Right lobe of liver (tissue), 6 donors: ENCODE data around the gene TMEM79. TPM values are rescaled to one million over a fixed set of nuclear protein-coding genes. Genes with fewer than 3 reads are reported as not detected.
"Not testable (repeated sequence)": the region's sequence is repeated elsewhere in the genome, so short reads cannot be mapped to it uniquely, and the experiment has no call there.

Experiments used
- ATAC-seq, 4 donors: fragments of 200-7000 bp; cut with Tn5 transposase; one replicate each; pipeline ENCODE4 v1.9.1; 2020; ENCODE audit warnings: mild to moderate bottlenecking in 4 of 4, moderate library complexity in 4 of 4
- DNase-seq, 3 donors: peaks; one replicate each; pipeline ENCODE4 v3.0.0-alpha.2; 2020
- H3K27ac ChIP-seq, 3 donors: fragments of 200-600 bp; one replicate each; pipeline ENCODE4 v1.8.0; 2022
- H3K27me3 ChIP-seq, 2 donors: fragments of 200-600 bp; one replicate each; pipeline ENCODE4 v1.8.0; 2022
- H3K36me3 ChIP-seq, 4 donors: fragments of 200-600 bp; sonication (generic) in 1 of 4; one replicate each; pipeline versions ENCODE4 v1.5.1 to v1.8.0; 2017 to 2022; ENCODE audit warnings: control low read depth in 1 of 4
- H3K4me1 ChIP-seq, 4 donors: fragments of 200-600 bp; sonication (generic) in 1 of 4; one replicate each; pipeline versions ENCODE4 v1.5.1 to v1.8.0; 2017 to 2022; ENCODE audit warnings: control low read depth in 1 of 4
- H3K4me3 ChIP-seq, 3 donors: fragments of 200-600 bp; one replicate each; pipeline ENCODE4 v1.8.0; 2022
- H3K9me3 ChIP-seq, 4 donors: fragments of 200-600 bp; sonication (generic) in 1 of 4; one replicate each; pipeline versions ENCODE4 v1.5.1 to v1.8.0; 2017 to 2022; ENCODE audit warnings: control low read depth in 1 of 4
- POLR2A ChIP-seq: fragments of 450-650 bp; IDR thresholded peaks from one replicate; pipeline ENCODE4 v1.6.1; 2017; ENCODE audit warnings: antibody characterized with exemption, mild to moderate bottlenecking
- WGBS: methylation state at CpG from one replicate; pipeline ENCODE4 v1.1.6; 2018; ENCODE audit warnings: low coverage, low lambda C conversion rate; ENCODE audit not compliant: insufficient coverage; ENCODE audit errors: missing lambda C conversion rate; 5-methylcytosine and 5-hydroxymethylcytosine counted together
- intact Hi-C, 2 donors: fragments of 100-400 bp; cut with DNase I; formaldehyde crosslinking; loops; one replicate each; pipeline versions ENCODE4 v1.11.2 to v1.14.1; 2022
- total RNA-seq, 6 experiments: library from RNA; depleted of rRNA in 2 of 6; stranded (reverse); fragments of >200 nt in 2 of 6; fragmentation: NEBNext Ultra II Directional in 3 of 6; extraction: Animal tissue kit (Norgen Biotek cat#: 25700) in 3 of 6; gene quantifications; one replicate each; pipeline versions ENCODE4 v1.1.0 to v1.2.4, GENCODE V29; 2016 to 2023
- TF ChIP-seq, protein P1 (sequence below), 4 donors: fragments of 200-600 bp in 3 of 4; fragments of 450-650 bp in 1 of 4; IDR thresholded peaks; one replicate each; pipeline versions ENCODE4 v1.5.1 to v1.8.0; 2016 to 2022; ENCODE audit warnings: antibody characterized with exemption in 4 of 4, mild to moderate bottlenecking in 2 of 4
- donor health status: DM: no; HTN: yes; CAD: no.
- donor health status: DM: no; HTN: no; CAD: no.
- donor health status: DM: no; HTN: no; CAD: no.
- donor health status: DM: no; HTN: yes; CAD: no.
- donor health status: DM: no; HTN: yes; CAD: no.

TMEM79 gene
- total RNA-seq, 6 experiments from 2014 or later: 0.55 to 2.1 (median 1.5) TPM

DNA sequence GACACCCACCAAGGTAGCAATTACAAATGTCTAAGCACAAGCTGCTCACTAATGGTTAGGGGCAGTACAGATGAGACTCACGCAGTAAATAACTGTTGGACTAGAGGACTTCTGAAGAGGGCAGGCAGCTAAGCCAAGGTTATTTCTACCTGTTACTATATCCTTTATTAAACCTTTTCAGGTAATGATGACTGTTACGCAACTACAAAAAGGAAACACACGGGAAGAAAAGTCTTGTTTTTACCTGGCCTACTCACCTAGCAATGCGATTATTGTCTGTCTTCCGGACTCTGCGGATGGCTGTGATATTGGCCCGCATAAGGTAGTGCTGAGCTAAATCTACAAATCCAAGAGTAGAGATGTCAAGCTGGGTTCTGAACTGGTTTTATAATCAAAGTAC lies 32.8 kb downstream of the TMEM79 start:
- no peak for DNase-seq
- no peak for TF ChIP-seq POLR2A
- TF ChIP-seq, protein P1, sequence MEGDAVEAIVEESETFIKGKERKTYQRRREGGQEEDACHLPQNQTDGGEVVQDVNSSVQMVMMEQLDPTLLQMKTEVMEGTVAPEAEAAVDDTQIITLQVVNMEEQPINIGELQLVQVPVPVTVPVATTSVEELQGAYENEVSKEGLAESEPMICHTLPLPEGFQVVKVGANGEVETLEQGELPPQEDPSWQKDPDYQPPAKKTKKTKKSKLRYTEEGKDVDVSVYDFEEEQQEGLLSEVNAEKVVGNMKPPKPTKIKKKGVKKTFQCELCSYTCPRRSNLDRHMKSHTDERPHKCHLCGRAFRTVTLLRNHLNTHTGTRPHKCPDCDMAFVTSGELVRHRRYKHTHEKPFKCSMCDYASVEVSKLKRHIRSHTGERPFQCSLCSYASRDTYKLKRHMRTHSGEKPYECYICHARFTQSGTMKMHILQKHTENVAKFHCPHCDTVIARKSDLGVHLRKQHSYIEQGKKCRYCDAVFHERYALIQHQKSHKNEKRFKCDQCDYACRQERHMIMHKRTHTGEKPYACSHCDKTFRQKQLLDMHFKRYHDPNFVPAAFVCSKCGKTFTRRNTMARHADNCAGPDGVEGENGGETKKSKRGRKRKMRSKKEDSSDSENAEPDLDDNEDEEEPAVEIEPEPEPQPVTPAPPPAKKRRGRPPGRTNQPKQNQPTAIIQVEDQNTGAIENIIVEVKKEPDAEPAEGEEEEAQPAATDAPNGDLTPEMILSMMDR (IDR thresholded peaks at IDR 0.05): no peak
- no peak for ATAC-seq
- H3K9me3 ChIP-seq: no peaks in the 10 kb centered on the region
- WGBS: 84% methylated on average over 7 of the region's 7 CpGs
- intact Hi-C loops: no loop called here
- H3K4me1 ChIP-seq: no peaks in the 10 kb centered on the region
- H3K27me3 ChIP-seq: no peaks in the 10 kb centered on the region
- peaks cover 10 to 100% (median 59%) of the 10 kb centered on the region in 4 donors for H3K36me3 ChIP-seq
- H3K4me3 ChIP-seq: no peak overlapping the region
- no peak overlapping the region for H3K27ac ChIP-seq

DNA sequence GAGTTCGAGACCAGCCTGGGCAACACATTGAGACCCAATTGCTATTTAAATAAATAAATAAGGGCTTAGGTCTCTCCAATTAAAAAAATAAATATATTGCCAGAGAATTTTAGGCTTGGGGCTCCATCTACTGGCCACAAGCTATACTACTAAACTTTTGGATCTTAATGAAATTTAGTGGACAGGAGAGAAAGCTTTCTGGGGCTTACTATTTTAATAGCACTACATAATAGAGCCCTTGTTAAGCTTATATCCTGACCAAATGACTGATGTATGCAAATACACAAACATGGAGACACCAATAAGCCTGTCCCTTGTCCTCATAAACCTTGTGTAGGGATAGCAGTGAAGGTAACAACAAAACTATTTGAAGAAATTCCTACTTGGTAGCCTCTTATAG lies 35.5 kb downstream of the TMEM79 start:
- H3K27me3 ChIP-seq: no peaks in the 10 kb centered on the region
- intact Hi-C loops: no loop called here
- H3K9me3 ChIP-seq: no peaks in the 10 kb centered on the region
- TF ChIP-seq, protein P1 (IDR thresholded peaks at IDR 0.05): peak; percentile 35 to 59 (median 54)
- no peak for TF ChIP-seq POLR2A
- no peak for DNase-seq
- H3K4me3 ChIP-seq: no peak overlapping the region
- no CpG with 5 or more reads among the region's 1 CpG for WGBS
- peaks cover 18 to 100% (median 66%) of the 10 kb centered on the region in 4 donors for H3K36me3 ChIP-seq
- ATAC-seq: peak in 2 of 4 donors; percentile 36 to 40
- H3K4me1 ChIP-seq: no peaks in the 10 kb centered on the region
- H3K27ac ChIP-seq: no peak overlapping the region

DNA sequence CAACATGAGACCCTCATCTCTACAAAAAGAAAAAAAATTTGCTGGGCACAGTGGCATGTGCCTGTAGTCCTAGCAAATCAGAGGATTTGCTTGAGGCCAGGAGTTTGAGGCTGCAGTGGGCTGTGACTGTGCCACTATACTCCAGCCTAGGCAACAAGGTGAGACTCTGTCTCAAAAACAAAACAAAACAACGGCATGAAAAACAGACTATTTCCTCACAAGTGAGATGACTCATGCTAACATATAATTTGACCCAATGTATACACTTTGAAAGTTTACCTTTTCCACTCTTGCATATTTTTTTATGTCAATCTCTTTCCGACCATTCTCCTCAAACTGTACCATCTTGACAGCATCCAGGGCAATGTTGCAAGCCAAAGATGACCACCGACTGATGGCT lies 36.4 kb downstream of the TMEM79 start:
- intact Hi-C loops: no loop called here
- Histone ChIP-seq H3K4me3 (no peak overlapping the region), H3K27ac (no peak overlapping the region), H3K36me3 (peaks cover 18 to 100% (median 63%) of the 10 kb centered on the region in 4 donors), H3K4me1 (no peaks in the 10 kb centered on the region), H3K27me3 (no peaks in the 10 kb centered on the region), H3K9me3 (no peaks in the 10 kb centered on the region)
- DNase-seq (no peak), ATAC-seq (no peak)
- WGBS: 71% methylated on average over 3 of the region's 3 CpGs
- no peak for TF ChIP-seq POLR2A
- TF ChIP-seq, protein P1 (IDR thresholded peaks at IDR 0.05): no peak

DNA sequence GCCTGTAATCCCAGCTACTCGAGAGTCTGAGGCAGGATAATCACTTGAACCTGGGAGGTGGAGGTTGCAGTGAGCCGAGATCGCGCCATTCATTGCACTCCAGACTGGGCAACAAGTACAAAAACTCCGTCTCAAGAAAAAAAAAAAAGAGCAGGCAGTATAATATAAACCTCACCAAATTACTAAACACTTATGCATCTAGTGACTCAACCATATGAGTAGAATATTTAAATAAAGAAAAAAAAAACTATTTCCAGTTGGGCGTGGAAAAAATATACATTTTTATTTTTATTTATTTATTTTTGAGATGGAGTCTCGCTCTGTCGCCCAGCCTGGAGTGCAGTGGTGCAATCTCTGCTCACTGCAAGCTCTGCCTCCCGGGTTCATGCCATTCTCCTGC lies 39.1 kb downstream of the TMEM79 start:
- peaks cover 18 to 86% (median 41%) of the 10 kb centered on the region in 4 donors for H3K36me3 ChIP-seq
- H3K9me3 ChIP-seq, intact Hi-C loops, H3K27me3 ChIP-seq, H3K4me1 ChIP-seq, H3K27ac ChIP-seq, H3K4me3 ChIP-seq, ATAC-seq, DNase-seq: not testable (repeated sequence)
- WGBS: 93% methylated on average over 7 of the region's 9 CpGs

DNA sequence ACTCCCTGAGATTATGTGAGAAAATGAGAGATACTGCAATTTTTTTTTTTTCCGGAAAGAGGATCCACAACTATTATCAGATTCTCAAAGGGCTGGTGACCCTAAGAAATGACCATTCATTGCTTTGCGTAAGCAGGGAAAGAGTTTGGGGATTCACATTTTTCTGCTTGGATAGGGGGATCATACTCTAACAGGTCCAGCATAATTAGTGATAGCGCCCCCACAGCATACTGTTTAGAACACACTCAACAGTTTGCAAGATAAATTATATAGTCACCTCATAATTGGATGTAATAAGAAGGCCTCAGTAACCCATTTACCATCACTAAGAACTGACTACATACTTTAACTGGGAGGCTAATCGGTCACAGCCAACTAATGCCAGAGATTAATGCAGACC lies 52.1 kb downstream of the TMEM79 start:
- Histone ChIP-seq H3K4me3 (peak overlapping the region in 2 of 3 donors; percentile 62 to 91), H3K4me1 (peaks cover 0 to 15% (median 3%) of the 10 kb centered on the region in 4 donors), H3K27ac (no peak overlapping the region), H3K27me3 (no peaks in the 10 kb centered on the region), H3K9me3 (no peaks in the 10 kb centered on the region), H3K36me3 (peaks cover 7 to 45% (median 22%) of the 10 kb centered on the region in 4 donors)
- ATAC-seq (no peak), DNase-seq (no peak)
- 66% methylated on average over 4 of the region's 4 CpGs for WGBS
- TF ChIP-seq, protein P1 (IDR thresholded peaks at IDR 0.05): peak in 1 of 4 donors; percentile 6
- TF ChIP-seq POLR2A: no peak
- intact Hi-C loops: no loop called here
